ENCODE measurements around the gene SSR2.

The SSR2 gene

DNA sequence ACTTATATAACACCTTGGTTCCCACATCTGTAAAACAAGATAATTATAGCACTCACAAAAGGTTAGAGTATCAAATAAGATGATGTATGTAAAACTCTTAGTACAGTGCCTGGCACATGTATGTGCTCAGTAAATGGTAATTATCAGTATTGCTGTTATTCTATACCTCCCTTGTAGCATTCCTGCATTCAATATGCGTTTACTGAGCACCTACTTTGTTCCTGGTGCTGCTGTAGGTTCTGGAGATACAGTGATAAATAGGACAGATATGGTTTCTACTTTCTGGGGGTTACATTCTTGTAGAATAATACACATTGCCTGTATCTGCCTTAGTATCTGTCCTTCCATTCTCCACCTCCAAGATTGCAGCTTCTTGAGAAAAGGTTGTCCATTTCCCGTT, 1.2 kb upstream of the SSR2 start:
- Histone ChIP-seq H2AFZ (ENCODE audit: low read depth, low read length, severe bottlenecking) (no peak overlapping the region), H3K27ac (ENCODE audit: low read depth, low read length) (no peak overlapping the region), H3K9me3 (ENCODE audit: insufficient read depth, low read length) (no peaks in the 10 kb centered on the region), H3K4me3 (ENCODE audit: insufficient read depth, low read length, poor library complexity, severe bottlenecking) (no peak overlapping the region), H3K27me3 (ENCODE audit: low read length) (no peaks in the 10 kb centered on the region), H3K9ac (ENCODE audit: low read length) (no peak overlapping the region), H3F3A (ENCODE audit: insufficient read depth) (peaks cover 7% of the 10 kb centered on the region), H3K79me2 (ENCODE audit: insufficient read depth, low read length) (peaks cover 15% of the 10 kb centered on the region), H3K4me2 (ENCODE audit: low read depth, low read length, poor library complexity, severe bottlenecking) (no peak overlapping the region), H4K20me1 (ENCODE audit: low read depth, low read length) (no peaks in the 10 kb centered on the region), H3K36me3 (ENCODE audit: low read length) (peaks cover 1% of the 10 kb centered on the region; the same call in 1 of the 2 replicates), H3K9me2 (replicated peaks; ENCODE audit: insufficient read depth, low read length) (no peaks in the 10 kb centered on the region)
- no peak for TF ChIP-seq EZH2phosphoT487 (conservative IDR thresholded peaks at IDR 0.05; ENCODE audit: low read length)
- no peak for TF ChIP-seq CTCF (IDR thresholded peaks at IDR 0.05; ENCODE audit: insufficient read depth, low read length, poor library complexity, severe bottlenecking)

DNA sequence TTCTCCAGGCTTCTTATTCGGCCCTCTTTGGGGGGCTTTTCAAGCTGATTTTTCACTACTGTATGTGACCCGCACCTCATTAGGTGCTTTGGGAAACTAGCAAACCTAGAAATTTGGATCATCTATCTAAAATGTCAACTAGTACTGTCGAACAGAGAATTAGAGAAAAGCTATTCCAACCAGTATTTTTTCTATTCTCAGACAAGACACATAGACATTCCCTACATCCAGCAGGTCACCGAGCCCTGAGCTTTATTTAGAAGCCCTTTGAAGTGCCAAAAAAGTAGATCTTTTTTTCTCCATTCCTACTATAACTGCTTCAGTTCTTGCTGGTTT, 310 bp upstream of the SSR2 start:
- Histone ChIP-seq H3K9me2 (replicated peaks; ENCODE audit: insufficient read depth, low read length) (no peaks in the 10 kb centered on the region), H3K79me2 (ENCODE audit: insufficient read depth, low read length) (peaks cover 15% of the 10 kb centered on the region), H3F3A (ENCODE audit: insufficient read depth) (peaks cover 7% of the 10 kb centered on the region; the same call in 1 of the 2 replicates), H3K27me3 (ENCODE audit: low read length) (no peaks in the 10 kb centered on the region), H2AFZ (ENCODE audit: low read depth, low read length, severe bottlenecking) (peak overlapping the region; percentile 93), H3K9me3 (ENCODE audit: insufficient read depth, low read length) (no peaks in the 10 kb centered on the region), H3K9ac (ENCODE audit: low read length) (peak overlapping the region; percentile 68), H3K36me3 (ENCODE audit: low read length) (peaks cover 5% of the 10 kb centered on the region; the same call in 1 of the 2 replicates), H3K4me3 (ENCODE audit: insufficient read depth, low read length, poor library complexity, severe bottlenecking) (peak overlapping the region; percentile 77), H3K27ac (ENCODE audit: low read depth, low read length) (no peak overlapping the region), H3K4me2 (ENCODE audit: low read depth, low read length, poor library complexity, severe bottlenecking) (peak overlapping the region; percentile 69), H4K20me1 (ENCODE audit: low read depth, low read length) (no peaks in the 10 kb centered on the region)
- TF ChIP-seq CTCF (IDR thresholded peaks at IDR 0.05; ENCODE audit: insufficient read depth, low read length, poor library complexity, severe bottlenecking), result no peak
- TF ChIP-seq EZH2phosphoT487 (conservative IDR thresholded peaks at IDR 0.05; ENCODE audit: low read length), result no peak

GRCh38 chr1:156019946-156020292, 832 bp downstream of the SSR2 start:
- Histone ChIP-seq H2AFZ (ENCODE audit: low read depth, low read length, severe bottlenecking) (no peak overlapping the region), H3K9me2 (replicated peaks; ENCODE audit: insufficient read depth, low read length) (no peaks in the 10 kb centered on the region), H3K27ac (ENCODE audit: low read depth, low read length) (no peak overlapping the region), H3K36me3 (ENCODE audit: low read length) (peaks cover 5% of the 10 kb centered on the region; the same call in 1 of the 2 replicates), H3K4me3 (ENCODE audit: insufficient read depth, low read length, poor library complexity, severe bottlenecking) (peak overlapping the region; percentile 77), H3K9ac (ENCODE audit: low read length) (peak overlapping the region; percentile 68), H3K27me3 (ENCODE audit: low read length) (no peaks in the 10 kb centered on the region), H3K4me2 (ENCODE audit: low read depth, low read length, poor library complexity, severe bottlenecking) (peak overlapping the region; percentile 69), H3K79me2 (ENCODE audit: insufficient read depth, low read length) (peaks cover 15% of the 10 kb centered on the region), H3K9me3 (ENCODE audit: insufficient read depth, low read length) (no peaks in the 10 kb centered on the region), H3F3A (ENCODE audit: insufficient read depth) (peaks cover 7% of the 10 kb centered on the region; the same call in 1 of the 2 replicates), H4K20me1 (ENCODE audit: low read depth, low read length) (no peaks in the 10 kb centered on the region)
- TF ChIP-seq EZH2phosphoT487 (conservative IDR thresholded peaks at IDR 0.05; ENCODE audit: low read length), result no peak
- TF ChIP-seq CTCF (IDR thresholded peaks at IDR 0.05; ENCODE audit: insufficient read depth, low read length, poor library complexity, severe bottlenecking), result no peak
